OCI-LY7 (cell line): ENCODE measurements around the gene KRTAP9-6. TPM values are rescaled to one million over a fixed set of nuclear protein-coding genes. Genes with fewer than 3 reads are reported as not detected.

Experiments used
- BruUV-seq: library from RNA; stranded (reverse); fragments of 400-500 nt; replicated peaks from 2 replicates; lab custom pipeline; 2021; lab: Mats Ljungman, UMichigan
- CTCF ChIA-PET: fragments of 300-600 bp; sonication (Branson Sonifier 250); formaldehyde crosslinking; loops from one replicate; lab custom pipeline; 2022; ENCODE audit warnings: antibody characterized with exemption; ENCODE audit not compliant: unreplicated experiment; lab: Charles Lee
- POLR2A ChIA-PET: fragments of 300-600 bp; sonication (Branson Sonifier 250); formaldehyde crosslinking; loops from one replicate; lab custom pipeline; 2022; ENCODE audit warnings: antibody characterized with exemption; lab: Charles Lee
- DNase-seq: peaks from one replicate; pipeline ENCODE4 v3.0.0-alpha.2; 2015; ENCODE audit warnings: low spot score
- H2AFZ ChIP-seq: fragments of 200-600 bp; sonication (generic), shearing (Covaris generic); 2 replicates; pipeline ENCODE4 v1.6.1; 2014; ENCODE audit warnings: mild to moderate bottlenecking, antibody characterized with exemption, low read length, moderate library complexity
- H3K27ac ChIP-seq: fragments of 200-600 bp; sonication (generic); 2 replicates; pipeline ENCODE4 v1.5.1; 2014; ENCODE audit warnings: mixed run types, low read depth, mild to moderate bottlenecking, moderate library complexity, low read length, inconsistent platforms; ENCODE audit not compliant: poor library complexity, severe bottlenecking
- H3K36me3 ChIP-seq: fragments of 200-600 bp; sonication (generic); 2 replicates; pipeline ENCODE4 v1.6.1; 2014; ENCODE audit warnings: mild to moderate bottlenecking, antibody characterized with exemption, low read length, moderate library complexity, mixed read lengths; ENCODE audit not compliant: insufficient read depth
- H3K4me1 ChIP-seq: fragments of 200-600 bp; sonication (generic); 2 replicates; pipeline ENCODE4 v1.5.1; 2014; ENCODE audit warnings: mild to moderate bottlenecking, low read length; ENCODE audit not compliant: insufficient read depth, poor library complexity, severe bottlenecking
- H3K4me2 ChIP-seq: fragments of 200-600 bp; sonication (generic); 2 replicates; pipeline ENCODE4 v1.6.1; 2014; ENCODE audit warnings: mild to moderate bottlenecking, low read length
- H3K4me3 ChIP-seq: fragments of 200-600 bp; sonication (generic); 2 replicates; pipeline ENCODE4 v1.5.1; 2014; ENCODE audit warnings: mild to moderate bottlenecking, low read depth, low read length; ENCODE audit not compliant: poor library complexity, severe bottlenecking
- H3K79me2 ChIP-seq: fragments of 200-600 bp; sonication (generic); 2 replicates; pipeline ENCODE4 v1.6.1; 2016; ENCODE audit warnings: low read depth, mild to moderate bottlenecking, low read length, moderate library complexity, mixed read lengths; ENCODE audit not compliant: insufficient read depth
- H3K9me2 ChIP-seq: fragments of 200-600 bp; sonication (generic); 2 replicates; pipeline ENCODE4 v1.6.1; 2016; ENCODE audit warnings: mild to moderate bottlenecking, low read length, mixed read lengths; ENCODE audit not compliant: insufficient read depth
- H3K9me3 ChIP-seq: fragments of 200-600 bp; sonication (generic); 2 replicates; pipeline ENCODE4 v1.6.1; 2014; ENCODE audit warnings: mild to moderate bottlenecking, mixed run types, low read length, mixed read lengths
- H4K20me1 ChIP-seq: fragments of 200-600 bp; sonication (generic); 2 replicates; pipeline ENCODE4 v1.6.1; 2014; ENCODE audit warnings: mild to moderate bottlenecking, antibody characterized with exemption, low read length, moderate library complexity, mixed read lengths; ENCODE audit not compliant: insufficient read depth
- EZH2phosphoT487 ChIP-seq: fragments of 200-600 bp; sonication (generic); IDR thresholded peaks from 2 replicates; pipeline ENCODE4 v1.6.1; 2018; ENCODE audit warnings: low read depth, borderline replicate concordance, mild to moderate bottlenecking, mixed run types, antibody characterized with exemption, low read length, moderate library complexity, mixed read lengths
- intact Hi-C: fragments of 100-400 bp; cut with micrococcal nuclease; formaldehyde crosslinking; loops from one replicate; pipeline ENCODE4 v1.10.0; 2022; ENCODE audit not compliant: unreplicated experiment
- total RNA-seq, 2 experiments: library from RNA; depleted of rRNA in 1 of 2; stranded (reverse); fragments of >200 nt in 1 of 2; shearing (Covaris generic) in 1 of 2; gene quantifications; 2 replicates each; pipeline ENCODE4 v1.2.3, GENCODE V29; 2014 to 2022
- TF ChIP-seq, protein P1 (sequence below): fragments of 200-600 bp; sonication (generic); conservative IDR thresholded peaks from 2 replicates; pipeline ENCODE4 v1.5.1; 2014; ENCODE audit warnings: mild to moderate bottlenecking, antibody characterized with exemption, low read length, moderate library complexity, mixed read lengths

Gene KRTAP9-6
- total RNA-seq, 2 experiments from 2014 or later = not detected

DNA sequence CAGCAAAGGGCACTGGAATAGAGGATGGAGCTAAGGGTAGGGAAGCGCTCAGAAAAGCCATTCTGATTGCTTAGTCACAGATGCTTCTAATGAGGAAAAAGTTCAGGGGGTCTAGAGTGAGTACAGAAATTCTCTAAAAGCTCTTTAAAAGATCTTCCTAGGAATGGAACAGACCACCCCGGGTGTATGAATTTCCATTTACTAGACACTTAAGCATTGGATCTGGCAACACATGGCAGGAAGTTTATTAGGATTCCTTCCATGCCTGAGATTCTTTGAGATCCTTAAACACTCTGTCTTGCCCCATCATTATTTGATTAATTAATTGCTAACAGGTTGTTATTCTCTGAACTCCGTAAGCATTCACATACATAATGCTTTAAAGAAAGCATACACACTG is 18.9 kb downstream of the KRTAP9-6 start:
- no peak overlapping the region for H3K4me3 ChIP-seq
- H3K9me2 ChIP-seq = no peaks in the 10 kb centered on the region
- POLR2A ChIA-PET = interaction anchor here (0.6 kb wide), 1 partner anchor 75 kb away, joined by 3 read pairs; no protein-coding TSS in a partner anchor
- H2AFZ ChIP-seq = no peak overlapping the region
- H4K20me1 ChIP-seq = no peaks in the 10 kb centered on the region
- CTCF ChIA-PET = no interaction called here
- no peak for DNase-seq
- H3K36me3 ChIP-seq = no peaks in the 10 kb centered on the region
- no peaks in the 10 kb centered on the region for H3K9me3 ChIP-seq
- no TSS peak for BruUV-seq
- no peak overlapping the region for H3K27ac ChIP-seq
- intact Hi-C loops = no loop called here
- TF ChIP-seq EZH2phosphoT487 = no peak
- no peak overlapping the region for H3K4me2 ChIP-seq
- H3K79me2 ChIP-seq = no peaks in the 10 kb centered on the region
- no peaks in the 10 kb centered on the region for H3K4me1 ChIP-seq

DNA sequence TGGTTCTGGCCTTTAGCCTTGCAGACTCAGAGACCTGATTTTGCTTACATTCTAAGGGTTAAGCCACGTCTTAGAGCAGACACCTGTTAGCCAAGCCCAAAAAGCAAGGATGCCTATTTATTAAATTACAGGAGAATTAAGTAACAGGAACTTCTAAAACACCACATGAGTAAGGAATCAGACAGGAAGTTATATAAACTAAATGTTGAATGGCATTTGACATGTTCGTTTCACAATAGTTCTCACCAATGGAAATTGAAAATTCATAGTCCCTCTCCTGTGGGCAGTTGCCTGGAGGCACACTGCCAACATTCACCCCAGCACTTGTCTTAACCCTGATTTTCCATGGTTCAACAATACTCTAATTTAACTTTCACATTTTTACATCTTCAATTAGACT is 19.4 kb downstream of the KRTAP9-6 start:
- no TSS peak for BruUV-seq
- POLR2A ChIA-PET = no interaction called here
- Histone ChIP-seq H3K9me3 (no peaks in the 10 kb centered on the region), H3K9me2 (no peaks in the 10 kb centered on the region), H3K4me1 (no peaks in the 10 kb centered on the region), H3K4me3 (no peak overlapping the region), H4K20me1 (no peaks in the 10 kb centered on the region), H2AFZ (no peak overlapping the region), H3K4me2 (no peak overlapping the region), H3K36me3 (no peaks in the 10 kb centered on the region), H3K27ac (no peak overlapping the region), H3K79me2 (no peaks in the 10 kb centered on the region)
- CTCF ChIA-PET = no interaction called here
- no peak for DNase-seq
- TF ChIP-seq, protein P1, sequence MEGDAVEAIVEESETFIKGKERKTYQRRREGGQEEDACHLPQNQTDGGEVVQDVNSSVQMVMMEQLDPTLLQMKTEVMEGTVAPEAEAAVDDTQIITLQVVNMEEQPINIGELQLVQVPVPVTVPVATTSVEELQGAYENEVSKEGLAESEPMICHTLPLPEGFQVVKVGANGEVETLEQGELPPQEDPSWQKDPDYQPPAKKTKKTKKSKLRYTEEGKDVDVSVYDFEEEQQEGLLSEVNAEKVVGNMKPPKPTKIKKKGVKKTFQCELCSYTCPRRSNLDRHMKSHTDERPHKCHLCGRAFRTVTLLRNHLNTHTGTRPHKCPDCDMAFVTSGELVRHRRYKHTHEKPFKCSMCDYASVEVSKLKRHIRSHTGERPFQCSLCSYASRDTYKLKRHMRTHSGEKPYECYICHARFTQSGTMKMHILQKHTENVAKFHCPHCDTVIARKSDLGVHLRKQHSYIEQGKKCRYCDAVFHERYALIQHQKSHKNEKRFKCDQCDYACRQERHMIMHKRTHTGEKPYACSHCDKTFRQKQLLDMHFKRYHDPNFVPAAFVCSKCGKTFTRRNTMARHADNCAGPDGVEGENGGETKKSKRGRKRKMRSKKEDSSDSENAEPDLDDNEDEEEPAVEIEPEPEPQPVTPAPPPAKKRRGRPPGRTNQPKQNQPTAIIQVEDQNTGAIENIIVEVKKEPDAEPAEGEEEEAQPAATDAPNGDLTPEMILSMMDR = no peak
- TF ChIP-seq EZH2phosphoT487 = no peak
- intact Hi-C loops = no loop called here

DNA sequence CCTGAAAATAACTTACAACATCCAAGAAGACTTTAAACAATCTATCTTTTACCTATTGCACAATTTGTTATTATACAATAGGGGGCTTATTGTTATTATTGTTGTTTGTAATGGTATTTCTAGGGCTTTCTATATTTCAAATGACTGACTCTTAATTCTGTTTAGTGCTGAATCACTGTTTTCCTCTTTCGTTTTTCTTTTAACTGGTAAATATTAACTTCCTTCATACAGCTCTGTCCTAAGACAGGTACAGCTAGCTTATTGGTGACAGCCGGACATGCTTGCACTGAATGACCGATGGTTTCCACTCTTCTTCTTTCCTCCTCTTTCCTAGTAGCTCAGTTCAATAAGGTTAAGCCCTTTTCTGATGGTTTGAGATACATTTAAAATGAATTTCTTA is 21.9 kb downstream of the KRTAP9-6 start:
- CTCF ChIA-PET = no interaction called here
- POLR2A ChIA-PET = no interaction called here

More for the DNA sequence above, 21.9 kb downstream of the KRTAP9-6 start:
- BruUV-seq = no TSS peak
- H3K79me2 ChIP-seq = no peaks in the 10 kb centered on the region
- H4K20me1 ChIP-seq = no peaks in the 10 kb centered on the region
- no peak overlapping the region for H3K27ac ChIP-seq
- no peak overlapping the region for H3K4me2 ChIP-seq
- no peak overlapping the region for H2AFZ ChIP-seq
- H3K4me3 ChIP-seq = no peak overlapping the region
- no peaks in the 10 kb centered on the region for H3K9me2 ChIP-seq
- H3K4me1 ChIP-seq = no peaks in the 10 kb centered on the region
- H3K9me3 ChIP-seq = no peaks in the 10 kb centered on the region
- H3K36me3 ChIP-seq = no peaks in the 10 kb centered on the region
- TF ChIP-seq, protein P1 = no peak
- TF ChIP-seq EZH2phosphoT487 = no peak
- intact Hi-C loops = no loop called here
- no peak for DNase-seq
